K562 (cell line): Measurements from ENCODE around the gene KCNC3. TPM values are rescaled to one million over a fixed set of nuclear protein-coding genes. Genes with fewer than 3 reads are reported as not detected.

Experiments used
- ATAC-seq: fragments of 200-7000 bp; cut with Tn5 transposase; 3 replicates; pipeline ENCODE4 v1.9.1; 2020; ENCODE audit warnings: moderate library complexity
- BruUV-seq: library from RNA; stranded (reverse); fragments of 400-500 nt; replicated peaks from 2 replicates; lab custom pipeline; 2021; lab: Mats Ljungman, UMichigan
- CTCF ChIA-PET: fragments of 300-600 bp; formaldehyde crosslinking; extraction: SDS; loops from one replicate; lab custom pipeline; 2021; ENCODE audit warnings: low intra/inter-chr PET ratio; lab: Yijun Ruan, JAX
- POLR2A ChIA-PET: fragments of 300-600, 350-650 bp; sonication (Branson Sonifier 250); formaldehyde crosslinking; extraction: SDS; loops from one replicate; lab custom pipeline; 2021; ENCODE audit warnings: antibody characterized with exemption, inconsistent platforms; lab: Yijun Ruan, JAX
- DNase-seq, 4 experiments: peaks; one replicate each; pipeline versions ENCODE4 v3.0.0 to v3.0.0-alpha.2; 2011 to 2018; ENCODE audit warnings: low spot score in 3 of 4, mixed read lengths in 3 of 4; ENCODE audit errors: extremely low read depth in 1 of 4
- FAIRE-seq: peaks from 2 replicates; lab custom pipeline; 2011; peaks lifted over from hg19 to GRCh38; lab: Jason Lieb, UNC
- H2AFZ ChIP-seq: 2 replicates; pipeline ENCODE4 v1.6.0; 2011; ENCODE audit warnings: low read depth, low read length, control low read depth, inconsistent platforms
- H3K27ac ChIP-seq: fragments of 200-600 bp; 3 replicates; pipeline ENCODE4 v1.8.0; 2011; ENCODE audit warnings: low read depth, mild to moderate bottlenecking, control low read depth, inconsistent platforms, low read length, moderate library complexity, mixed read lengths; ENCODE audit errors: extremely low read depth
- H3K27me3 ChIP-seq, 2 experiments: fragments of 300-600 bp in 1 of 2; 2 replicates in 1 of 2; 3 replicates in 1 of 2; pipeline versions ENCODE4 v1.6.0 to v1.8.0; 2011; ENCODE audit warnings: inconsistent platforms in 2 of 2, low read length in 2 of 2, mild to moderate bottlenecking in 1 of 2, mixed read lengths in 1 of 2, moderate library complexity in 1 of 2; ENCODE audit not compliant: control insufficient read depth in 2 of 2, insufficient read depth in 2 of 2
- H3K36me3 ChIP-seq: fragments of 300-600 bp; 3 replicates; pipeline ENCODE4 v1.8.0; 2011; ENCODE audit warnings: mild to moderate bottlenecking, low read length, inconsistent platforms; ENCODE audit not compliant: control insufficient read depth, insufficient read depth
- H3K4me1 ChIP-seq, 2 experiments: fragments of 200-600 bp in 1 of 2; replicated peaks in 1 of 2; 2 replicates in 1 of 2; 3 replicates in 1 of 2; pipeline versions ENCODE4 v1.5.1 to v1.8.0; 2011; ENCODE audit warnings: inconsistent platforms in 2 of 2, low read length in 2 of 2, mild to moderate bottlenecking in 1 of 2, mixed read lengths in 1 of 2, moderate library complexity in 1 of 2; ENCODE audit not compliant: control insufficient read depth in 2 of 2, insufficient read depth in 2 of 2
- H3K4me2 ChIP-seq: 2 replicates; pipeline ENCODE4 v1.6.1; 2011; ENCODE audit warnings: low read length, control low read depth, inconsistent platforms, mixed read lengths; ENCODE audit not compliant: insufficient read depth
- H3K4me3 ChIP-seq: fragments of 200-600 bp; sonication (generic), shearing (Covaris generic); 2 replicates; pipeline ENCODE4 v1.5.1; 2016; ENCODE audit warnings: control low read depth, inconsistent platforms
- H3K79me2 ChIP-seq: fragments of 200-600 bp; 3 replicates; pipeline ENCODE4 v1.8.0; 2011; ENCODE audit warnings: low read length, inconsistent platforms; ENCODE audit not compliant: control insufficient read depth, insufficient read depth
- H3K9ac ChIP-seq, 2 experiments: 2 replicates each; pipeline versions ENCODE4 v1.6.0 to v1.6.1; 2011; ENCODE audit warnings: low read depth in 2 of 2, low read length in 2 of 2, control low read depth in 1 of 2, inconsistent platforms in 1 of 2, mild to moderate bottlenecking in 1 of 2, mixed read lengths in 1 of 2; ENCODE audit not compliant: insufficient read depth in 1 of 2
- H3K9me1 ChIP-seq: one replicate; pipeline ENCODE4 v1.6.0; 2011; ENCODE audit warnings: inconsistent platforms, mild to moderate bottlenecking, low read length, moderate library complexity; ENCODE audit not compliant: control insufficient read depth, insufficient read depth
- H3K9me3 ChIP-seq: replicated peaks from 2 replicates; pipeline ENCODE4 v1.5.1; 2011; ENCODE audit warnings: low read depth, low read length, inconsistent platforms; ENCODE audit not compliant: control insufficient read depth, insufficient read depth
- H4K20me1 ChIP-seq: replicated peaks from 2 replicates; pipeline ENCODE4 v1.6.1; 2011; ENCODE audit warnings: low read length, inconsistent platforms, mixed read lengths; ENCODE audit not compliant: control insufficient read depth, insufficient read depth
- CBX5 ChIP-seq: IDR thresholded peaks from 2 replicates; pipeline ENCODE4 v1.6.1; 2014; ENCODE audit warnings: low read depth, borderline replicate concordance
- EGR1 ChIP-seq: fragments of 450-650 bp; conservative IDR thresholded peaks from 2 replicates; pipeline ENCODE4 v1.6.1; 2017; ENCODE audit warnings: mild to moderate bottlenecking
- ETS2 ChIP-seq: IDR thresholded peaks from 2 replicates; pipeline ENCODE4 v1.6.1; 2016; ENCODE audit warnings: borderline replicate concordance, missing genetic modification characterization, mild to moderate bottlenecking, moderate library complexity, missing compliant biosample characterization; ENCODE audit not compliant: poor library complexity, severe bottlenecking
- FUS ChIP-seq: fragments of 200-400 bp; formaldehyde crosslinking; optimal IDR thresholded peaks from 2 replicates; pipeline ENCODE3; 2017; ENCODE audit warnings: low read depth, low read length
- RBM39 ChIP-seq: fragments of 200-400 bp; formaldehyde crosslinking; optimal IDR thresholded peaks from 2 replicates; pipeline ENCODE3; 2018; ENCODE audit warnings: low read depth, low read length
- THRAP3 ChIP-seq: fragments of 450-650 bp; IDR thresholded peaks from 2 replicates; pipeline ENCODE4 v1.6.1; 2016; ENCODE audit warnings: mild to moderate bottlenecking, inconsistent platforms, borderline replicate concordance
- ZNF224 ChIP-seq: sonication (generic); formaldehyde crosslinking; IDR thresholded peaks from 2 replicates; pipeline ENCODE4 v1.8.0; 2022; ENCODE audit warnings: mild to moderate bottlenecking, missing genetic modification reagents
- ZNF324 ChIP-seq: fragments of 250-450 bp; sonication (Bioruptor Pico); IDR thresholded peaks from 2 replicates; pipeline ENCODE4 v1.4.0; 2020; ENCODE audit warnings: mild to moderate bottlenecking
- ZNF584 ChIP-seq: fragments of 200-800 bp; sonication (Bioruptor generic); IDR thresholded peaks from 2 replicates; pipeline ENCODE4 v1.6.1; 2016; ENCODE audit warnings: low read depth, mild to moderate bottlenecking, missing genetic modification characterization, missing compliant biosample characterization
- ZNF77 ChIP-seq: fragments of 250-450 bp; sonication (Bioruptor Pico); IDR thresholded peaks from 2 replicates; pipeline ENCODE4 v1.5.0; 2020
- WGBS: fragments of 100-300 bp; shearing (Covaris generic); methylation state at CpG from one replicate; pipeline ENCODE4 v1.1.6; 2016; ENCODE audit warnings: low coverage, mixed read lengths; ENCODE audit not compliant: insufficient coverage; ENCODE audit errors: missing lambda C conversion rate; 5-methylcytosine and 5-hydroxymethylcytosine counted together
- in situ Hi-C: fragments of 300-500 bp; cut with MboI; formaldehyde crosslinking; loops from 4 replicates; pipeline ENCODE4 v1.15.0; 2018; ENCODE audit warnings: inconsistent platforms, mixed read lengths
- intact Hi-C: fragments of 100-400 bp; cut with micrococcal nuclease; formaldehyde crosslinking; loops from 2 replicates; pipeline ENCODE4 v1.14.2; 2022
- polyA plus RNA-seq, 8 experiments: library from polyadenylated mRNA; depleted of rRNA in 4 of 8; stranded (reverse) in 5 of 8; unstranded in 3 of 8; fragments of >200 nt; fragmentation: Nextera tagmentation in 2 of 8; fragmentation: Illumina TruSeq in 1 of 8; extraction: Ambion mirVana in 2 of 8; extraction: Trizol in 1 of 8; gene quantifications; 2 replicates each; pipeline versions ENCODE4 v1.2.1 to v1.2.3, GENCODE V29; 2011 to 2014; ENCODE audit warnings: inconsistent platforms in 1 of 8, missing spikeins in 1 of 8
- total RNA-seq, 7 experiments: library from RNA; depleted of rRNA in 6 of 7; stranded (reverse); fragments of >200 nt in 6 of 7; fragmentation: Illumina TruSeq in 2 of 7; extraction: Trizol in 2 of 7; gene quantifications; 2 replicates each; pipeline versions ENCODE4 v1.2.1 to v1.2.3, GENCODE V29; 2011 to 2021; ENCODE audit warnings: low replicate concordance in 1 of 7
- TF ChIP-seq, protein P1 (sequence below): fragments of 450-650 bp; formaldehyde crosslinking; conservative IDR thresholded peaks from 2 replicates; pipeline ENCODE4 v1.4.0; 2022; ENCODE audit warnings: mild to moderate bottlenecking, missing genetic modification characterization
- TF ChIP-seq, protein P2 (sequence below): sonication (generic); formaldehyde crosslinking; IDR thresholded peaks from 2 replicates; pipeline ENCODE4 v1.8.0; 2023; ENCODE audit warnings: mild to moderate bottlenecking, missing genetic modification reagents
- TF ChIP-seq, protein P3 (sequence below): fragments of 450-650 bp; IDR thresholded peaks from 2 replicates; pipeline ENCODE4 v1.6.1; 2018; ENCODE audit not compliant: partially characterized antibody

The KCNC3 gene
- total and polyA plus RNA-seq, 9 of the 15 experiments (the other 6 are each of a cell fraction or from before 2014, with no cell fraction given), result 0.03 to 26.2 (median 2.0) TPM

DNA sequence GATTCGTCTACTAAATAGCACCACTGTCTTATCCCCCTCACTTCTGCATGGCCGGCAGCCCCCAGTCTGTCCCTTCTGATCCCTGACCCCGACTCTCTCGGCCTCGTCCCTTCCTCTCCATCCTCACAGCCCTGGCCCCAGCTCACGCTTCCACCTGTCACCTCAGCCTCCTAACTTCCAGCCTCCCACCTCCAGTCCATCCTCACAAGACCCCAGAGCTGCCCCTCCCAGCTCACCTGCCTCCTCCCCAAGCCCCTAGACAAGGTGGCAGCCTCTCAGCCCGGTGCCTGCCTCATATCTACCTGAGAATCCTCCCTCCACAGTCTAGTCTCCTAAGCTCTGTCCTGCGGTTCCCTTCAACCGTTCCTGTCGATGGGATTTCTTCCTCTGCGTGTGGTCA, 10.0 kb downstream of the KCNC3 start:
- H4K20me1 ChIP-seq, result peaks cover 13% of the 10 kb centered on the region; the same call in 1 of the 2 replicates
- ChIA-PET POLR2A (interaction anchor here (0.6 kb wide), 1 partner anchor 729 kb away, joined by 3 read pairs; no protein-coding TSS in a partner anchor), CTCF (no interaction called here)
- H3K36me3 ChIP-seq, result peaks cover 24% of the 10 kb centered on the region; the same call in 1 of the 3 replicates
- no peak overlapping the region for H3K4me2 ChIP-seq
- H3K27ac ChIP-seq, result no peak overlapping the region
- 73% methylated on average over 8 of the region's 11 CpGs for WGBS
- H3K4me1 ChIP-seq, result peaks cover 0 to 27% of the 10 kb centered on the region in 2 experiments; a peak in 4 of 5 replicates
- DNase-seq (no peak), FAIRE-seq (no peak), ATAC-seq (no peak)
- H3K4me3 ChIP-seq, result no peak overlapping the region
- no peaks in the 10 kb centered on the region for H3K27me3 ChIP-seq
- intact Hi-C loops, result no loop called here
- no peaks in the 10 kb centered on the region for H3K9me3 ChIP-seq
- no peaks in the 10 kb centered on the region for H3K79me2 ChIP-seq
- no peaks in the 10 kb centered on the region for H3K9me1 ChIP-seq
- H3K9ac ChIP-seq, result no peak overlapping the region
- in situ Hi-C loops, result no loop called here
- H2AFZ ChIP-seq, result no peak overlapping the region
- BruUV-seq, result no TSS peak
- TF ChIP-seq CBX5 (no peak), FUS (no peak), THRAP3 (no peak), ETS2 (tag) (no peak), ZNF224 (no peak), ZNF324 (CRISPR knock-in tag) (no peak), ZNF584 (CRISPR knock-in tag) (no peak), RBM39 (no peak), ZNF77 (no peak), EGR1 (no peak)
- TF ChIP-seq, protein P1, sequence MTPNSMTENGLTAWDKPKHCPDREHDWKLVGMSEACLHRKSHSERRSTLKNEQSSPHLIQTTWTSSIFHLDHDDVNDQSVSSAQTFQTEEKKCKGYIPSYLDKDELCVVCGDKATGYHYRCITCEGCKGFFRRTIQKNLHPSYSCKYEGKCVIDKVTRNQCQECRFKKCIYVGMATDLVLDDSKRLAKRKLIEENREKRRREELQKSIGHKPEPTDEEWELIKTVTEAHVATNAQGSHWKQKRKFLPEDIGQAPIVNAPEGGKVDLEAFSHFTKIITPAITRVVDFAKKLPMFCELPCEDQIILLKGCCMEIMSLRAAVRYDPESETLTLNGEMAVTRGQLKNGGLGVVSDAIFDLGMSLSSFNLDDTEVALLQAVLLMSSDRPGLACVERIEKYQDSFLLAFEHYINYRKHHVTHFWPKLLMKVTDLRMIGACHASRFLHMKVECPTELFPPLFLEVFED (CRISPR knock-in tag), result no peak
- TF ChIP-seq, protein P2, sequence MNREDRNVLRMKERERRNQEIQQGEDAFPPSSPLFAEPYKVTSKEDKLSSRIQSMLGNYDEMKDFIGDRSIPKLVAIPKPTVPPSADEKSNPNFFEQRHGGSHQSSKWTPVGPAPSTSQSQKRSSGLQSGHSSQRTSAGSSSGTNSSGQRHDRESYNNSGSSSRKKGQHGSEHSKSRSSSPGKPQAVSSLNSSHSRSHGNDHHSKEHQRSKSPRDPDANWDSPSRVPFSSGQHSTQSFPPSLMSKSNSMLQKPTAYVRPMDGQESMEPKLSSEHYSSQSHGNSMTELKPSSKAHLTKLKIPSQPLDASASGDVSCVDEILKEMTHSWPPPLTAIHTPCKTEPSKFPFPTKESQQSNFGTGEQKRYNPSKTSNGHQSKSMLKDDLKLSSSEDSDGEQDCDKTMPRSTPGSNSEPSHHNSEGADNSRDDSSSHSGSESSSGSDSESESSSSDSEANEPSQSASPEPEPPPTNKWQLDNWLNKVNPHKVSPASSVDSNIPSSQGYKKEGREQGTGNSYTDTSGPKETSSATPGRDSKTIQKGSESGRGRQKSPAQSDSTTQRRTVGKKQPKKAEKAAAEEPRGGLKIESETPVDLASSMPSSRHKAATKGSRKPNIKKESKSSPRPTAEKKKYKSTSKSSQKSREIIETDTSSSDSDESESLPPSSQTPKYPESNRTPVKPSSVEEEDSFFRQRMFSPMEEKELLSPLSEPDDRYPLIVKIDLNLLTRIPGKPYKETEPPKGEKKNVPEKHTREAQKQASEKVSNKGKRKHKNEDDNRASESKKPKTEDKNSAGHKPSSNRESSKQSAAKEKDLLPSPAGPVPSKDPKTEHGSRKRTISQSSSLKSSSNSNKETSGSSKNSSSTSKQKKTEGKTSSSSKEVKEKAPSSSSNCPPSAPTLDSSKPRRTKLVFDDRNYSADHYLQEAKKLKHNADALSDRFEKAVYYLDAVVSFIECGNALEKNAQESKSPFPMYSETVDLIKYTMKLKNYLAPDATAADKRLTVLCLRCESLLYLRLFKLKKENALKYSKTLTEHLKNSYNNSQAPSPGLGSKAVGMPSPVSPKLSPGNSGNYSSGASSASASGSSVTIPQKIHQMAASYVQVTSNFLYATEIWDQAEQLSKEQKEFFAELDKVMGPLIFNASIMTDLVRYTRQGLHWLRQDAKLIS, result no peak
- TF ChIP-seq, protein P3, sequence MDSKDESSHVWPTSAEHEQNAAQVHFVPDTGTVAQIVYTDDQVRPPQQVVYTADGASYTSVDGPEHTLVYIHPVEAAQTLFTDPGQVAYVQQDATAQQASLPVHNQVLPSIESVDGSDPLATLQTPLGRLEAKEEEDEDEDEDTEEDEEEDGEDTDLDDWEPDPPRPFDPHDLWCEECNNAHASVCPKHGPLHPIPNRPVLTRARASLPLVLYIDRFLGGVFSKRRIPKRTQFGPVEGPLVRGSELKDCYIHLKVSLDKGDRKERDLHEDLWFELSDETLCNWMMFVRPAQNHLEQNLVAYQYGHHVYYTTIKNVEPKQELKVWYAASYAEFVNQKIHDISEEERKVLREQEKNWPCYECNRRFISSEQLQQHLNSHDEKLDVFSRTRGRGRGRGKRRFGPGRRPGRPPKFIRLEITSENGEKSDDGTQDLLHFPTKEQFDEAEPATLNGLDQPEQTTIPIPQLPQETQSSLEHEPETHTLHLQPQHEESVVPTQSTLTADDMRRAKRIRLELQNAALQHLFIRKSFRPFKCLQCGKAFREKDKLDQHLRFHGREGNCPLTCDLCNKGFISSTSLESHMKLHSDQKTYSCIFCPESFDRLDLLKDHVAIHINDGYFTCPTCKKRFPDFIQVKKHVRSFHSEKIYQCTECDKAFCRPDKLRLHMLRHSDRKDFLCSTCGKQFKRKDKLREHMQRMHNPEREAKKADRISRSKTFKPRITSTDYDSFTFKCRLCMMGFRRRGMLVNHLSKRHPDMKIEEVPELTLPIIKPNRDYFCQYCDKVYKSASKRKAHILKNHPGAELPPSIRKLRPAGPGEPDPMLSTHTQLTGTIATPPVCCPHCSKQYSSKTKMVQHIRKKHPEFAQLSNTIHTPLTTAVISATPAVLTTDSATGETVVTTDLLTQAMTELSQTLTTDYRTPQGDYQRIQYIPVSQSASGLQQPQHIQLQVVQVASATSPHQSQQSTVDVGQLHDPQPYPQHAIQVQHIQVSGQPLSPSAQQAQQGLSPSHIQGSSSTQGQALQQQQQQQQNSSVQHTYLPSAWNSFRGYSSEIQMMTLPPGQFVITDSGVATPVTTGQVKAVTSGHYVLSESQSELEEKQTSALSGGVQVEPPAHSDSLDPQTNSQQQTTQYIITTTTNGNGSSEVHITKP, result no peak
